HCT116 (cell line): Measurements from ENCODE around the gene LDHD. TPM values are rescaled to one million over a fixed set of nuclear protein-coding genes. Genes with fewer than 3 reads are reported as not detected.

ENCODE experiments used
- ATAC-seq: fragments of 200-7000 bp; cut with Tn5 transposase; 2 replicates; pipeline ENCODE4 v1.9.1; 2020; ENCODE audit warnings: mild to moderate bottlenecking, moderate library complexity
- BruUV-seq: library from RNA; stranded (reverse); fragments of 400-500 nt; replicated peaks from 2 replicates; lab custom pipeline; 2021; lab: Mats Ljungman, UMichigan
- CTCF ChIA-PET: fragments of 300-600 bp; sonication (Branson Sonifier 250); formaldehyde crosslinking; loops from one replicate; lab custom pipeline; 2021; ENCODE audit warnings: antibody characterized with exemption; lab: Charles Lee
- POLR2A ChIA-PET: fragments of 300-600, 350-600 bp; sonication (Branson Sonifier 250); formaldehyde crosslinking; loops from one replicate; lab custom pipeline; 2021; ENCODE audit warnings: antibody characterized with exemption; lab: Charles Lee
- RAD21 ChIA-PET, 2 experiments: fragments of 300-600 bp; sonication (Branson Sonifier 250); formaldehyde crosslinking; loops; one replicate each; lab custom pipeline; 2023; ENCODE audit warnings: low total read pairs in 2 of 2; ENCODE audit not compliant: uncharacterized antibody in 2 of 2, unreplicated experiment in 2 of 2, low non-redundant PET in 1 of 2; lab: Charles Lee
- DNase-seq: peaks from one replicate; pipeline ENCODE4 v3.0.0-alpha.2; 2010; ENCODE audit warnings: low read depth, low spot score
- H2AFZ ChIP-seq: fragments of 200-600 bp; shearing (Covaris generic), sonication (generic); 2 replicates; pipeline ENCODE4 v1.6.1; 2017; ENCODE audit warnings: low read depth, mixed run types, mixed read lengths, antibody characterized with exemption, low read length; ENCODE audit not compliant: poor library complexity, severe bottlenecking
- H3K27ac ChIP-seq: 2 replicates; pipeline ENCODE4 v1.5.1; 2012; ENCODE audit warnings: low read depth, low read length
- H3K27me3 ChIP-seq: fragments of 200-600 bp; sonication (generic); 2 replicates; pipeline ENCODE4 v1.6.1; 2016; ENCODE audit warnings: mixed run types, low read length, mixed read lengths; ENCODE audit not compliant: insufficient read depth
- H3K36me3 ChIP-seq, 2 experiments: fragments of 200-500 bp in 1 of 2; fragments of 200-600 bp in 1 of 2; sonication (Bioruptor generic) in 1 of 2; sonication (generic) in 1 of 2; 2 replicates each; pipeline versions ENCODE4 v1.5.1 to v1.6.1; 2014 to 2016; ENCODE audit warnings: low read length in 2 of 2, inconsistent platforms in 1 of 2, mixed read lengths in 1 of 2, mixed run types in 1 of 2; ENCODE audit not compliant: insufficient read depth in 2 of 2, control insufficient read depth in 1 of 2
- H3K4me1 ChIP-seq, 2 experiments: fragments of 200-600 bp in 1 of 2; sonication (generic) in 1 of 2; 2 replicates each; pipeline versions ENCODE4 v1.5.1 to v1.6.1; 2012 to 2017; ENCODE audit warnings: low read length in 2 of 2, inconsistent platforms in 1 of 2, mild to moderate bottlenecking in 1 of 2, mixed read lengths in 1 of 2, mixed run types in 1 of 2, moderate library complexity in 1 of 2; ENCODE audit not compliant: insufficient read depth in 2 of 2, control insufficient read depth in 1 of 2
- H3K4me2 ChIP-seq: fragments of 200-600 bp; sonication (generic); 2 replicates; pipeline ENCODE4 v1.6.1; 2017; ENCODE audit warnings: mixed run types, low read length, mixed read lengths
- H3K4me3 ChIP-seq, 2 experiments: fragments of 200-600 bp in 1 of 2; sonication (generic) in 1 of 2; replicated peaks in 1 of 2; 2 replicates each; pipeline ENCODE4 v1.5.1; 2011 to 2016; ENCODE audit warnings: low read length in 2 of 2, control low read depth in 1 of 2, low read depth in 1 of 2, mild to moderate bottlenecking in 1 of 2, mixed read lengths in 1 of 2, mixed run types in 1 of 2
- H3K79me2 ChIP-seq: fragments of 200-600 bp; sonication (generic); 2 replicates; pipeline ENCODE4 v1.6.1; 2017; ENCODE audit warnings: mild to moderate bottlenecking, mixed run types, low read length, moderate library complexity, mixed read lengths; ENCODE audit not compliant: insufficient read depth
- H3K9ac ChIP-seq: fragments of 200-600 bp; sonication (generic); 2 replicates; pipeline ENCODE4 v1.6.1; 2016; ENCODE audit warnings: low read length, mixed read lengths
- H3K9me2 ChIP-seq: fragments of 200-600 bp; sonication (generic), shearing (Covaris generic); 2 replicates; pipeline ENCODE4 v1.6.1; 2017; ENCODE audit warnings: mixed run types, mild to moderate bottlenecking, moderate library complexity; ENCODE audit not compliant: insufficient read depth
- H3K9me3 ChIP-seq, 2 experiments: fragments of 200-500 bp in 1 of 2; fragments of 200-600 bp in 1 of 2; sonication (Bioruptor generic) in 1 of 2; sonication (generic) in 1 of 2; 2 replicates each; pipeline ENCODE4 v1.6.1; 2014 to 2017; ENCODE audit warnings: low read length in 2 of 2, mixed read lengths in 2 of 2, inconsistent platforms in 1 of 2, low read depth in 1 of 2, mild to moderate bottlenecking in 1 of 2, mixed run types in 1 of 2, moderate library complexity in 1 of 2; ENCODE audit not compliant: control insufficient read depth in 1 of 2, insufficient read depth in 1 of 2
- H4K20me1 ChIP-seq: fragments of 200-600 bp; sonication (generic), shearing (Covaris generic); 2 replicates; pipeline ENCODE4 v1.6.1; 2017; ENCODE audit warnings: mixed run types, mild to moderate bottlenecking, moderate library complexity; ENCODE audit not compliant: insufficient read depth
- ATF3 ChIP-seq: IDR thresholded peaks from 2 replicates; pipeline ENCODE4 v1.6.1; 2012
- CBX3 ChIP-seq: IDR thresholded peaks from 2 replicates; pipeline ENCODE4 v1.6.1; 2012; ENCODE audit warnings: low read depth
- CEBPB ChIP-seq: IDR thresholded peaks from 2 replicates; pipeline ENCODE4 v1.6.1; 2012; ENCODE audit warnings: low read depth
- CTCF ChIP-seq, 3 experiments: fragments of 200-600 bp in 1 of 3; sonication (generic) in 1 of 3; IDR thresholded peaks in 2 of 3; conservative IDR thresholded peaks in 1 of 3; 2 replicates each; pipeline ENCODE4 v1.5.1; 2012 to 2017; ENCODE audit warnings: low read depth in 2 of 3, low read length in 2 of 3, antibody characterized with exemption in 1 of 3, borderline replicate concordance in 1 of 3, control low read depth in 1 of 3, mild to moderate bottlenecking in 1 of 3, mixed read lengths in 1 of 3, mixed run types in 1 of 3, moderate library complexity in 1 of 3; ENCODE audit not compliant: insufficient read depth in 1 of 3
- EGR1 ChIP-seq: IDR thresholded peaks from 2 replicates; pipeline ENCODE4 v1.6.1; 2012; ENCODE audit warnings: low read depth
- ELF1 ChIP-seq: IDR thresholded peaks from 2 replicates; pipeline ENCODE4 v1.6.1; 2012; ENCODE audit warnings: low read depth, borderline replicate concordance
- EZH2 ChIP-seq: fragments of 200-600 bp; sonication (generic); IDR thresholded peaks from 2 replicates; pipeline ENCODE4 v1.6.1; 2017; ENCODE audit warnings: antibody characterized with exemption, mixed run types
- EZH2phosphoT487 ChIP-seq: fragments of 200-600 bp; IDR thresholded peaks from 2 replicates; pipeline ENCODE4 v1.6.1; 2018; ENCODE audit warnings: antibody characterized with exemption, borderline replicate concordance
- FOSL1 ChIP-seq: IDR thresholded peaks from 2 replicates; pipeline ENCODE4 v1.6.1; 2012; ENCODE audit warnings: low read depth
- MAX ChIP-seq: IDR thresholded peaks from 2 replicates; pipeline ENCODE4 v1.6.1; 2012
- POLR2A ChIP-seq: IDR thresholded peaks from 2 replicates; pipeline ENCODE4 v1.7.0; 2011; ENCODE audit warnings: borderline replicate concordance; ENCODE audit not compliant: insufficient read depth, insufficient read length; ENCODE audit errors: extremely low read depth
- POLR2AphosphoS5 ChIP-seq: IDR thresholded peaks from 2 replicates; pipeline ENCODE4 v1.6.1; 2011; ENCODE audit warnings: mild to moderate bottlenecking, low read depth, low read length, moderate library complexity
- RAD21 ChIP-seq: IDR thresholded peaks from 2 replicates; pipeline ENCODE4 v1.6.1; 2012; ENCODE audit warnings: low read depth, mild to moderate bottlenecking
- SIN3A ChIP-seq: IDR thresholded peaks from 2 replicates; pipeline ENCODE4 v1.6.1; 2012; ENCODE audit warnings: low read depth
- SP1 ChIP-seq: IDR thresholded peaks from 2 replicates; pipeline ENCODE4 v1.6.1; 2012; ENCODE audit warnings: low read depth
- SRF ChIP-seq: IDR thresholded peaks from 2 replicates; pipeline ENCODE4 v1.6.1; 2012; ENCODE audit warnings: low read depth
- TCF7L2 ChIP-seq: IDR thresholded peaks from 2 replicates; pipeline ENCODE4 v1.7.0; 2011; ENCODE audit warnings: borderline replicate concordance, inconsistent platforms; ENCODE audit not compliant: insufficient read depth, insufficient read length; ENCODE audit errors: extremely low read depth
- ZFX ChIP-seq: fragments of 450-650 bp; IDR thresholded peaks from 2 replicates; pipeline ENCODE4 v1.6.1; 2017
- ZNF274 ChIP-seq: fragments of 200-500 bp; sonication (Bioruptor generic); IDR thresholded peaks from 2 replicates; pipeline ENCODE4 v1.6.1; 2014; ENCODE audit warnings: mild to moderate bottlenecking, low read depth, low read length, inconsistent platforms
- intact Hi-C: fragments of 100-400 bp; cut with micrococcal nuclease; formaldehyde crosslinking; loops from 2 replicates; pipeline ENCODE4 v1.10.0; 2022
- total RNA-seq: library from RNA; stranded (reverse); gene quantifications from one replicate; pipeline ENCODE4 v1.2.1, GENCODE V29; 2021; ENCODE audit not compliant: unreplicated experiment

Gene LDHD
- total RNA-seq, 1 experiment from 2014 or later: 3.4 TPM

- no peaks in the 10 kb centered on the region for H3K9me3 ChIP-seq
- BruUV-seq: no TSS peak
- TF ChIP-seq POLR2AphosphoS5: no peak
- TF ChIP-seq TCF7L2: no peak
- TF ChIP-seq ELF1: no peak
- no peak for TF ChIP-seq FOSL1
- no peak for TF ChIP-seq SRF
- TF ChIP-seq, all 23 proteins: peak for 0
- ChIA-PET CTCF (no interaction called here), RAD21 (no interaction called here), POLR2A (no interaction called here)
- no peaks in the 10 kb centered on the region for H3K9me2 ChIP-seq
- no peak overlapping the region for H3K4me3 ChIP-seq
- peak overlapping the region; percentile 79; the same call in 1 of the 2 replicates for H3K4me2 ChIP-seq
- no peaks in the 10 kb centered on the region for H4K20me1 ChIP-seq
- H3K4me1 ChIP-seq: peaks cover 35 to 49% of the 10 kb centered on the region in 2 experiments
- no peak overlapping the region for H2AFZ ChIP-seq
- DNase-seq: no peak
- H3K27me3 ChIP-seq: no peaks in the 10 kb centered on the region
- intact Hi-C loops: no loop called here
- peaks cover 0 to 5% of the 10 kb centered on the region in 2 experiments; a peak in 1 of 4 replicates for H3K36me3 ChIP-seq
- H3K79me2 ChIP-seq: no peaks in the 10 kb centered on the region; the same call in 1 of the 2 replicates
- H3K27ac ChIP-seq: no peak overlapping the region
- ATAC-seq: no peak
- H3K9ac ChIP-seq: no peak overlapping the region
Observed at GRCh38 chr16:75107505-75107904, 9.1 kb downstream of the LDHD start.

- ATAC-seq: no peak
- H3K27me3 ChIP-seq: no peaks in the 10 kb centered on the region
- peaks cover 0 to 5% of the 10 kb centered on the region in 2 experiments; a peak in 1 of 4 replicates for H3K36me3 ChIP-seq
- peaks cover 35 to 47% of the 10 kb centered on the region in 2 experiments for H3K4me1 ChIP-seq
- no peak overlapping the region for H3K4me3 ChIP-seq
- no peaks in the 10 kb centered on the region; the same call in 1 of the 2 replicates for H3K79me2 ChIP-seq
- intact Hi-C loops: no loop called here
- no peaks in the 10 kb centered on the region for H4K20me1 ChIP-seq
- no peak overlapping the region for H2AFZ ChIP-seq
- no TSS peak for BruUV-seq
- CTCF ChIA-PET: no interaction called here
- no peaks in the 10 kb centered on the region for H3K9me3 ChIP-seq
- no peaks in the 10 kb centered on the region for H3K9me2 ChIP-seq
- RAD21 ChIA-PET: interaction anchor here in 1 of 2 experiments (0.6 kb wide), 1 partner anchor 20 kb away, joined by 4 read pairs; no protein-coding TSS in a partner anchor
- POLR2A ChIA-PET: no interaction called here
- H3K27ac ChIP-seq: no peak overlapping the region
- no peak for DNase-seq
- H3K4me2 ChIP-seq: no peak overlapping the region
- no peak overlapping the region for H3K9ac ChIP-seq
- TF ChIP-seq EZH2phosphoT487: no peak
- TF ChIP-seq ZNF274: no peak
- no peak for TF ChIP-seq ELF1
- TF ChIP-seq ATF3: no peak
- no peak for TF ChIP-seq SRF
- no peak for TF ChIP-seq POLR2A
- TF ChIP-seq CBX3: no peak
- TF ChIP-seq EZH2: no peak
- TF ChIP-seq SIN3A: no peak
- TF ChIP-seq ZFX: no peak
- TF ChIP-seq MAX: no peak
- no peak for TF ChIP-seq CEBPB
- no peak for TF ChIP-seq RAD21
- no peak for TF ChIP-seq EGR1
- no peak for TF ChIP-seq CTCF (IDR thresholded peaks at IDR 0.05 in 2 of 3, conservative IDR thresholded peaks at IDR 0.05 in 1 of 3; ENCODE audit: borderline replicate concordance in 1 of 3, insufficient read depth in 1 of 3, low read depth in 2 of 3, low read length in 2 of 3)
- TF ChIP-seq POLR2AphosphoS5: no peak
- no peak for TF ChIP-seq SP1
Observed at GRCh38 chr16:75106351-75107274, 10.0 kb downstream of the LDHD start.
